ENCODE data around the gene XPO4.
A peak's percentile ranks its signal among the peaks of the same experiment; 100 is the strongest.
"Not testable (repeated sequence)": the region's sequence is repeated elsewhere in the genome, so short reads cannot be mapped to it uniquely, and the experiment has no call there.

The XPO4 gene

GRCh38 chr13:20940511-20940910 lies 38.0 kb upstream of the XPO4 start:
- H3K27me3 ChIP-seq (ENCODE audit: insufficient read depth, low read length); H2AFZ ChIP-seq (ENCODE audit: insufficient read depth, low read length, poor library complexity); H4K8ac ChIP-seq (ENCODE audit: low read depth, low read length); H2AK5ac ChIP-seq (ENCODE audit: low read length); H3K79me1 ChIP-seq (ENCODE audit: low read length); H4K12ac ChIP-seq (ENCODE audit: low read depth, low read length); H3K36me3 ChIP-seq (ENCODE audit: control insufficient read depth in 1 of 2, insufficient read depth in 2 of 2, low read length in 2 of 2); H2BK120ac ChIP-seq (ENCODE audit: insufficient read depth, low read length, poor library complexity); H3K9ac ChIP-seq (ENCODE audit: low read length); H3K23ac ChIP-seq (ENCODE audit: low read length); H4K91ac ChIP-seq (ENCODE audit: low read depth, low read length); H3K9me3 ChIP-seq (ENCODE audit: insufficient read depth, low read depth, low read length); H3K4ac ChIP-seq (ENCODE audit: low read depth, low read length); H3K4me2 ChIP-seq (ENCODE audit: low read length); H3K4me3 ChIP-seq (ENCODE audit: low read depth, low read length); H3K14ac ChIP-seq (ENCODE audit: low read length); H3K27ac ChIP-seq (ENCODE audit: low read depth, low read length); H3K79me2 ChIP-seq (ENCODE audit: control insufficient read depth, insufficient read depth, low read length, poor library complexity); H3K4me1 ChIP-seq (ENCODE audit: control insufficient read depth in 1 of 2, insufficient read depth in 2 of 2, low read length in 2 of 2); H2BK5ac ChIP-seq (ENCODE audit: low read depth, low read length, poor library complexity); H3K18ac ChIP-seq (ENCODE audit: low read length); DNase-seq; H2BK12ac ChIP-seq (ENCODE audit: low read length): not testable (repeated sequence)
- WGBS (ENCODE audit: extremely low coverage, insufficient coverage, insufficient read length) = no CpG with 5 or more reads among the region's 10 CpGs

GRCh38 chr13:20940083-20940482 lies 37.5 kb upstream of the XPO4 start:
- WGBS (ENCODE audit: extremely low coverage, insufficient coverage, insufficient read length) = no CpG with 5 or more reads among the region's 3 CpGs
- Histone ChIP-seq H3K4me1 (ENCODE audit: control insufficient read depth in 1 of 2, insufficient read depth in 2 of 2, low read length in 2 of 2) (peaks cover 0 to 5% of the 10 kb centered on the region in 2 experiments), H2BK5ac (ENCODE audit: low read depth, low read length, poor library complexity) (no peak overlapping the region), H3K79me2 (ENCODE audit: control insufficient read depth, insufficient read depth, low read length, poor library complexity) (no peaks in the 10 kb centered on the region), H4K8ac (ENCODE audit: low read depth, low read length) (no peak overlapping the region), H3K9me3 (ENCODE audit: insufficient read depth, low read depth, low read length) (no peaks in the 10 kb centered on the region), H2BK120ac (ENCODE audit: insufficient read depth, low read length, poor library complexity) (no peak overlapping the region), H3K18ac (ENCODE audit: low read length) (no peak overlapping the region), H3K27me3 (ENCODE audit: insufficient read depth, low read length) (no peaks in the 10 kb centered on the region), H3K4me2 (ENCODE audit: low read length) (no peak overlapping the region), H3K9ac (ENCODE audit: low read length) (no peak overlapping the region), H3K79me1 (ENCODE audit: low read length) (peaks cover 4% of the 10 kb centered on the region), H3K36me3 (ENCODE audit: control insufficient read depth in 1 of 2, insufficient read depth in 2 of 2, low read length in 2 of 2) (no peaks in the 10 kb centered on the region), H3K4me3 (ENCODE audit: low read depth, low read length) (no peak overlapping the region), H3K4ac (ENCODE audit: low read depth, low read length) (no peak overlapping the region), H2AK5ac (ENCODE audit: low read length) (no peak overlapping the region), H2AFZ (ENCODE audit: insufficient read depth, low read length, poor library complexity) (no peak overlapping the region), H3K23ac (ENCODE audit: low read length) (no peak overlapping the region), H2BK12ac (ENCODE audit: low read length) (no peak overlapping the region), H4K12ac (ENCODE audit: low read depth, low read length) (no peak overlapping the region), H4K91ac (ENCODE audit: low read depth, low read length) (no peak overlapping the region), H3K14ac (ENCODE audit: low read length) (no peak overlapping the region), H3K27ac (ENCODE audit: low read depth, low read length) (no peak overlapping the region)
- DNase-seq = peak; percentile 61 to 99

GRCh38 chr13:20939662-20940061 lies 37.1 kb upstream of the XPO4 start:
- Histone ChIP-seq H3K4me1 (ENCODE audit: control insufficient read depth in 1 of 2, insufficient read depth in 2 of 2, low read length in 2 of 2) (peaks cover 0 to 5% of the 10 kb centered on the region in 2 experiments), H3K4me3 (ENCODE audit: low read depth, low read length) (no peak overlapping the region), H3K79me2 (ENCODE audit: control insufficient read depth, insufficient read depth, low read length, poor library complexity) (no peaks in the 10 kb centered on the region), H2BK120ac (ENCODE audit: insufficient read depth, low read length, poor library complexity) (peak overlapping the region; percentile 26), H2AFZ (ENCODE audit: insufficient read depth, low read length, poor library complexity) (peak overlapping the region; percentile 3), H2BK5ac (ENCODE audit: low read depth, low read length, poor library complexity) (peak overlapping the region; percentile 83), H3K27ac (ENCODE audit: low read depth, low read length) (peak overlapping the region; percentile 62), H3K18ac (ENCODE audit: low read length) (peak overlapping the region; percentile 61), H4K91ac (ENCODE audit: low read depth, low read length) (peak overlapping the region; percentile 91), H3K4ac (ENCODE audit: low read depth, low read length) (no peak overlapping the region), H2BK12ac (ENCODE audit: low read length) (peak overlapping the region; percentile 75), H2AK5ac (ENCODE audit: low read length) (no peak overlapping the region), H3K23ac (ENCODE audit: low read length) (no peak overlapping the region), H3K27me3 (ENCODE audit: insufficient read depth, low read length) (no peaks in the 10 kb centered on the region), H3K9ac (ENCODE audit: low read length) (no peak overlapping the region), H4K8ac (ENCODE audit: low read depth, low read length) (peak overlapping the region; percentile 75), H3K36me3 (ENCODE audit: control insufficient read depth in 1 of 2, insufficient read depth in 2 of 2, low read length in 2 of 2) (no peaks in the 10 kb centered on the region), H3K14ac (ENCODE audit: low read length) (peak overlapping the region; percentile 67), H3K9me3 (ENCODE audit: insufficient read depth, low read depth, low read length) (no peaks in the 10 kb centered on the region), H3K79me1 (ENCODE audit: low read length) (peaks cover 4% of the 10 kb centered on the region), H3K4me2 (ENCODE audit: low read length) (no peak overlapping the region), H4K12ac (ENCODE audit: low read depth, low read length) (no peak overlapping the region)
- no CpG with 5 or more reads among the region's 4 CpGs for WGBS (ENCODE audit: extremely low coverage, insufficient coverage, insufficient read length)
- no peak for DNase-seq

- Histone ChIP-seq H3K4me3 (ENCODE audit: low read depth, low read length) (no peak overlapping the region), H3K18ac (ENCODE audit: low read length) (no peak overlapping the region), H3K27ac (ENCODE audit: low read depth, low read length) (no peak overlapping the region), H2BK120ac (ENCODE audit: insufficient read depth, low read length, poor library complexity) (no peak overlapping the region), H4K12ac (ENCODE audit: low read depth, low read length) (no peak overlapping the region), H2BK12ac (ENCODE audit: low read length) (no peak overlapping the region), H3K79me1 (ENCODE audit: low read length) (peaks cover 4% of the 10 kb centered on the region), H2BK5ac (ENCODE audit: low read depth, low read length, poor library complexity) (no peak overlapping the region), H3K14ac (ENCODE audit: low read length) (no peak overlapping the region), H3K4me2 (ENCODE audit: low read length) (no peak overlapping the region), H2AFZ (ENCODE audit: insufficient read depth, low read length, poor library complexity) (no peak overlapping the region), H3K23ac (ENCODE audit: low read length) (no peak overlapping the region), H3K4me1 (ENCODE audit: control insufficient read depth in 1 of 2, insufficient read depth in 2 of 2, low read length in 2 of 2) (peaks cover 0 to 5% of the 10 kb centered on the region in 2 experiments), H3K9me3 (ENCODE audit: insufficient read depth, low read depth, low read length) (no peaks in the 10 kb centered on the region), H3K9ac (ENCODE audit: low read length) (no peak overlapping the region), H3K79me2 (ENCODE audit: control insufficient read depth, insufficient read depth, low read length, poor library complexity) (no peaks in the 10 kb centered on the region), H2AK5ac (ENCODE audit: low read length) (no peak overlapping the region), H3K27me3 (ENCODE audit: insufficient read depth, low read length) (no peaks in the 10 kb centered on the region), H4K8ac (ENCODE audit: low read depth, low read length) (no peak overlapping the region), H4K91ac (ENCODE audit: low read depth, low read length) (no peak overlapping the region), H3K36me3 (ENCODE audit: control insufficient read depth in 1 of 2, insufficient read depth in 2 of 2, low read length in 2 of 2) (no peaks in the 10 kb centered on the region), H3K4ac (ENCODE audit: low read depth, low read length) (no peak overlapping the region)
- WGBS (ENCODE audit: extremely low coverage, insufficient coverage, insufficient read length) = no CpG with 5 or more reads among the region's 6 CpGs
- no peak for DNase-seq
Measured at GRCh38 chr13:20938302-20938701, 35.8 kb upstream of the XPO4 start.

All from trophoblast cell (in vitro differentiated cells and primary cell).